ENCODE results near the gene RBM34.
"Not testable (repeated sequence)": the region's sequence is repeated elsewhere in the genome, so short reads cannot be mapped to it uniquely, and the experiment has no call there.

The RBM34 gene

DNA sequence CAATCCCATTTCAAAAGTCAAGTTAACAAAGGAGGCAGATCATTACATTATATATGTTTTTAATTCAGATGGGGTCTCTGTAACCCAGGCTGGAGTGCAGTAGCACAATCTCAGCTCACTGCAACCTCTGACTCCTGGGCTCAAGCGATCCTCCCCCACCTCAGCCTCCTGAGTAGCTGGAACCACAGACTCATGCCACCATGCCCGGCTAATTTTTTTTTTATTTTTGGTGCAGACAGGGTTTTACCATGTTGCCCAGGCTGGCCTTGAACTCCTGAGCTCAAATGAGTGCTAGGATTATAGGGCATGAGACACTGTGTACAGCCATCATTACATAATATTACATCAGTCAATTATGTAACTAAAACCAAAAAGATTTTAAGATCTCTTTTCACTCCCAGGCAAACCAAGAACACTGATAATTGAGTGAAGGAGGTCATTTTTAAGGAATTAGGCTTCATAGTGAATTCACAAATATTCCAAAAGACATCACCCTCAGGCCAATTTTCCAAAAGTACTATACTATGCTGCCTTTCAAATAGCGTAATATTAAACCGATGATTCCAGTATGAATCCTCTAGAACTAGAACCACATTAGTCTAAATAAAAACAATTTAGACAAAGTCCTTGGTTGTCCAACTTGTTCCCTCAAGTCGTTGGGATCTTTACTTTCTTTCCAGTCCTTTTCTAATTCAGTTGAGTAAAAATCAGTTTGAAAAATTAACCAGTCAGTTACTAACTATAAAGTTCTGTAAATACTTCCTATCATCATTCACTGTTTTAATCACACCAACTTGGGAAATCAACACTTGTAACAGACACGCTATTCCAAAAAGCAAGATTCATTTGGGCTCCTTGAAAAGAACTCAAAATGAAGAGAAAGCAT is 48.5 kb downstream of the RBM34 start:
- no peak for DNase-seq

DNA sequence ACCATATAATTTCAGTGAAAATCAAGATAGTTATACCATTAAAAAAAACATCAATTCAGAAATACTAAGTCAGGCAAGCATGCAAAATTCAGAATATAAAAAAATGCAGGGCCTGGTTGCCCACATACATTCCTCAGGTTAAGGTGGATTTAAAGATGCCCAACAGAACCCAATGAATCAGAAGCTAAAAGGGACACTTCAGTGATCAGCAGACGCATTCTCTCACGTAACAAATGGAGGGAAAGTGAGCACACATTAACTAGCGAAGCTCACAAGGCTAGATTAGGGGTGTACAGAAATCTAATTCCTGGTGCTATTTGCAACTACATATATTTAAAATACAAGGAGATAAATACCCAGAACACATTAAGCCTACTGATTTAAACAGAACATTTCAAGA is 49.9 kb downstream of the RBM34 start:
- no peak for DNase-seq

DNA sequence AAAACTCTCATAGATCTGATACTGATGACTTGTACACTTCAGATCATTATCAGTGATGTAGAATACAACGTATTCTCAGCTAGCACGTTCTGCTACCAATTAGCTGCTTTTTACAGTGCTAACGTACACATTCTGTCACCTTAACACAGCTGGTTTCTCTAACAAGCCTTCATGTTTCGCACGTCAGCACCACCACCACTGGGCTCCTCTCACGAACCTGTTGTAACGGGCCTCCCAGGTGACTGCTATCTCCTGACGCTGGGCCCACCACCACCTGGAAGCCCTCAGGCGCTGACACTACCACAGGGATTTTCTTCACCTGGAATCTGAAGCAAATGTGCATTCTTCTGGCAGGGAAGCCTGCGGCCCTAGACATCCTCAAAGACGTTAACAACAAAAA is 52.2 kb downstream of the RBM34 start:
- DNase-seq = no peak

DNA sequence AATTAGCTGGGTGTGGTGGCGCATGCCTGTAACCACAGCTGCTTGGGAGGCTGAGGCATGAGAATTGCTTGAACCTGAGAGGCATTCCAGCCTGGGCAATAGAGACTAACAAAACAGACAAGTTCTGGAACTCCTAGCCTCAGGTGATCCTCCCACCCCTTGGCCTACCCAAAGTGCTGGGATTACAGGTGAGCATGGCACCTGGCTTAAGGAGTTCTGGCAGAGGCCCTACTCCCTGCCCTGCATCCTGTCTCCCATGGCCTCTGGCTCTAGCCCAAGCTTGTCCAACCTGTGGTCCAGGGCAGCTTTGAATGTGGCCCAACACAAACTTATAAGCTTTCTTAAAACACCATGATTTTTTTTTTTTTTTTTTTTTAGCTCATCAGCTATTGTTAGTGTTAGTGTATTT is 52.9 kb downstream of the RBM34 start:
- no peak for DNase-seq

DNA sequence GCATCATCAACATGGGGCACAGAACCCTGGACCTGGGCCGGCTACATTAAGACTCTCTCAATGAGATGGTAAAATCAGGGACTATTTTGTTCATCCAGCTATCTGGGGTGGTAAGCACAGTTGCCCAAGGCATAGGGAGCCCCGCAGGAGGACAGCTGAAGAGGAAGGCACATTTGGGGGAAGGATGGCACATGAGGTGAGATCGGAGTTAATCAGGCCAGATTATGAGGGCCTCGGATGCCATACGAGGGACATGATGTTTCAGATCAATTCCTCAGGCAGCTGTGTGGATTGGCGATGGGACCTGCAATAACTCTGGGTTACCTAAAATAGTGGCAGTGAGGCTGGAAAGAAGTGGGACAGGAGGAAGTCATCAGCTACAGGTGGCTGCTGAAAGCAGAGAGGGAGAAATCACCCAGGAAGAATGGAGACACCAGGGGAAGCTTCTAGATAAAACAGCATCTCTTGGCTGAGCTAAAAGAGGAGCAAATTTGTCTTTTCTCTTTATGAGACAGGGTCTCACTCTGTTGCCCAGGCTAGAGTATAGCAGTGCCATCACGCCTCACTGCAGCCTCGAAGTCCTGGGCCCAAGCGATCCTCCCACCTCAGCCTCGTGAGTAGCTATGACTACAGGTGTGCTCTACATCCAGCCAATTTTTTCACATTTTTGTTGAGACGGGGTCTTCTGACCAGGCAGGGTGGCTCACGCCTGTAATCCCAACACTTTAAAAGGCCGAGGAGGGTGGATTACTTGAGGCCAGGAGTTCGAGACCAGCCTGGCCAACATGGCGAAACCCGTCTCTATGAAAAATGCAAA is 53.5 kb downstream of the RBM34 start:
- DNase-seq = no peak

DNA sequence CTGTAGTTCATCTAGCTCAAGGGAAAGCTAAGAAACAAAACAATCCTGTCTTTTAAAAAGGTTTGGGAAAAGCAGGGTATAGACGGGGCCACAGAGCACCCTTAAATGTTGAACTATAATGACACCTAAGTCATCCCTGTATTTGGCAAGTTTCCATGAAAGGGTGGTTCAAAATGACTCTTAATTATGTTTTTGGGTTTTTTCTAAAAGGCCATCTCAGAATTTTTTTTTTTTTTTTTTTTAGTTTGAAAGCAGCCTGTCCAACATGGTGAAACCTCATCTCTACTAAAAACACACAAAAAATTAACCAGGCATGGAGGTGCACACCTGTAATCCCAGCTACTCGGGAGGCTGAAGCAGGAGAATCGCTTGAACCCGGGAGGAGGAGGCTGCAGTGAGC is 54.6 kb downstream of the RBM34 start:
- DNase-seq = no peak

DNA sequence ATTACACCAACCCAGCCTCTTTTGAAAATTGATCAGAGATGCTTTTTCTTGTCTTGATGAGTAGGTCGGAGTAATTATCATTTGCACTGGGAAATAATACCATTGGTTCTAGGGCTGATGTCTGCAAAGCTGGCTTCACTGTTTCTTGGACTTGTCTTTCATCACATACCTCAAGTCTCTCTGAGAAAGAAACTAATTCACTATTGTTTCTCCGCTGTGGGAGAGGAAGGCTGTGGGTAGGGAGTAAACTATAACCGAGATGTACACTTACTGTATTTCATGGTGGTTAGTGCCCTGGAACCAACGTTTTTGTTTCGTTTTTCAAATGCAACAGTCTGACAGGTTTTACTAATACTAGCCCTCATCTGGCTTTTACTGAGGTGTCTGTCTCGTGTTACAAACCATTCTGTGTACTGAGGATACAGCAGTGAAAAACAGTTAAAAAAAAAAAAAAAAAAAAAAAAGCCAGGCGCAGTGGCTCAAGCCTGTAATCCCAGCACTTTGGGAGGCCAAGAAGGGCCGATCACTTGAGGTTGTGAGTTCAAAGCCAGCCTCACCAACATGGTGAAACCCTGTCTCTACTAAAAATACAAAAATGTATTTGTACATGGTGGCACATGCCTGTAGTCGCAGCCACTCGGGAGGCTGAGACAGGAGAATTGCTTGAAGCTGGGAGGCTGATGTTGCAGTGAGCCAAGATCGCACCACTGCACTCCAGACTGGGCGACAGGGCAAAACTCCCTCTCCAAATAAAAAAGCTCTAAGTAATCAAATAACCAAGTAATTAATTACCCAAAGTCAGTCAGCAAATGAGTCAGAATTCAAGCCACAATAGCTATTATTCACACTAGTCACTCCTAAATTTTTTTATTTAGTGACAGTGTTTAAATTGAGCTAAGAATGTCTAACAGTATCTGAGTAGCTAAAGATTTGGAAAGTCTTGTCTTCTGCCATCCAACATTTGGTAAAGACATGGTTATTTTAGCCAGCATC is 55.7 kb downstream of the RBM34 start:
- peak; percentile 57 for DNase-seq

DNA sequence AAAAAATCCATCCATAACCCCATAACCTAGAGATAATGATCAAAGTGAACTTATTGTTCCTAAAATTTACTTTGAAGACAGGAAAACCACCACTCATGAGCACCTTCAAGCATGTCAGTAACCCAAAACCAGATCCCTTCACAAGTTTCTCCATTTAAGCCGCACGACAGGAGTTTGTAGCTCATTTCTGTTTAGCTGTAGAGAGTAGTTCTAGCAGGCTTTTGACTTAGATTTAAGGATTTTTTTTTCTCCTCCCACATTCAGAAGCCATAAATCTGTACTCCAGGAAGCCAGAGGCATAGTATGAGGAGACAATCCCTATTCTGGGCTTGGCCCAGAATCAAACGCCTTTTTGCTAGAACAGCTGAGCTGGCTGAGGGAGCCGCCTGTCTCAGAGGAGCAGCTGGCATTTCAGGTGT is 58.0 kb downstream of the RBM34 start:
- DNase-seq = peak; percentile 55

DNA sequence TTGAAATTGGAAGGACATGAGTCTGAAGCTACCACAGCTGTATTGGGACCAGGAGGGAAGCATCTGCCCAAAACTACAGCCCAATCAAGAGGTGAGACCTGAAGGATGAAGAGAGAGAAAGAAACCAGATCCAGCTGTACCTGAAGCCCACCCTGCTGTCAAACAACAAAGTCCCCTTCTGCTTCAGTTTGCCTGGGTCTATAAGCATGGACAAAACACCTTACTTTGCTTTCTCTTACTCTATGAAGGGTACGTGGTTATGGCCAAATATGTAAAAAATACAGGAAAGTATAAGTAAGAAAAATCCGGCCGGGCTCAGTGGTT is 58.8 kb downstream of the RBM34 start:
- DNase-seq = no peak

DNA sequence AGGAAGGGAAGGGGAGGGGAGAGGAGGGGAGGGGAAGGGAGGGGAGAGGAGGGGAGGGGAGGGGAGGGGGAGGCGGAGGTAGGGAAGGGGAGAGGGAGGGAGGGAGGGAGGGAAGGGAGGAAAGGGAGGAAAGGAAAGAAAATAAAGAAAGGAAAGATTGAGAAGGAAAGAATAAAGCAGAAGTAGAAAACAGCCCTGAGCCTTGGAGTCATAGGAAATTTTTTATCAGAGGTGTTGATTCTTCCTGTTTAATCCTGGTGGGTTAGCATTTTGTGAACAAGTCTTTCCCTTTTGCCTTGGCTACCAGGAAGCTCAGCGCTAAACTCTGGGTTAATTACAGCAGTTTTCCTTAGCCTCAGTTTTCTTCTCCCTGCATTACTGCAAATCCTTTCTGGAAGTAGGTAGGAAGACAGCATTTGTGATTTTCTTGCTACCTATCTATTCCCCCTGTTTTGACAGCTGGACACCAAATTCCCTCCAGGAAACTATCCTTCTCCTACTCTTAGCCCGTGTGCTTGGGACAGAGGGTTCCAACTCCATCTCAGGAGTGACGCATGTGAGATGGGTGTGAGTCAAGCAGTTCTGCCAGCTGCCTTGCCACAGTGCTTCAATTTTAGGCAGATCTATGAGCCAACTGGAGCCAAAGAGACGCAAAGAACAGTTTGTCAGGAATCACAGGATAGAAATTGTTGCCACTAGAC is 59.3 kb downstream of the RBM34 start:
- DNase-seq = no peak

DNA sequence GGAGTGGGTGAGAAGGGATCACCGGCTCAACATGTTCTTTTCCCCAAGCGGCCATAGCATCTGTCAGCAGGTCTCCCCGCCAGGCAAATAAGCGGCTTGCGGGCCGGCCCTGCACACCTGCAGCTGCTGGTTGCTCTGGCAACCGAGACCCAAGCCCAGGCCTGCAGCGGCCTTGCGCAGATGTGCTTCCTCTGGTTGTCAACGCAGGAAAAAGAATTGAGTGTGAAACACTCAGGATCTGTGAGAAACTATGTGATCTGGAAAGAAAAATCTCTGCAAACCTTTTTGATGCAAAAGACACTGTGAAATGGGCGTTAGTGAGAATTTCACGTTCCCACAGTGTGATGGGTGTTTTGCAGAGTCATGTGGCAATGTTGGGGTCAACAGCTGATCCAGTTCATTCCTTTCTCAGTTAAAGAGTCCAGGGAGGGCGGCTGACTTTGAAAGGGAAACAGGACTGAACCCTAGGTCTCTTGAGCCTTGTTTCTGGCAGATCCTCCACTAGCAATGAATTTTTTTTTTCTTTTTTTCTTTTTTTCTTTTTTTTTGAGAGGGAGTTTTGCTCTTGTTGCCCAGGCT is 60.8 kb downstream of the RBM34 start:
- DNase-seq = no peak

DNA sequence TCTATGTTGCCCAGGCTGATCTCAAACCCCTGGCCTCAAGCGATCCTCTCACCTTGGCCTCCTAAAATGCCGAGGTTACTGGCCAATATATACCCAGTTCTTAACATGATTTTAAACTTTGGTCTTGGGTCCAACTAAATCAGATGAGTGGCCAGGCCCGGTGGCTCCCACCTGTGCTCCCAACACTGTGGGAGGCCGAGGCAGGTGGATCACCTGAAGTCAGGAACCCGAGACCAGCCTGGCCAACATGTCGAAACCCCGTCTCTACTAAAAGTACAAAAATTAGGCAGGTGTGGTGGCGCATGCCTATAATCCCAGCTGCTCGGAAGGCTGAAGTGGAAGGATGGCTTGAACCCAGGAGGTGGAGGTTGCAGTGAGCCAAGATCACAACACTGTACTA is 62.1 kb downstream of the RBM34 start:
- DNase-seq = no peak

DNA sequence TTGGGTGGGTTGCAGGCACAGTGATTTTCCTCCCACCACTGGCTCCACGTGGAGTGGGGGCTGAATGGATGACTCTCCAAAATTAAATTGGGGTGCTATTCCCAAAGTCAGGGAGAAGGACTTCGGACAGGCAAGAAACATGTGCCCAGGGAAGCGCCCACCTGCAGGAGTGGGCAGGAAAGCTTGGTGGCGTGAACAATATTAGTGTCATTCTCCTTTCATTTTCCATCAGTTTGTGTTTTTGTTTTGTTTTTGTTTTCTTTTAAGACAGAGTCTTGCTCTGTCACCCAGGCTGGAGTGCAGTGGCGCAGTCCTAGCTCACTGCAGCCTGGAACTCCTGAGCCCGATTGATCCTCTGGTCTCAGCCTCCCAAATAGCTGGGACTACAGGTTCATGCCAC is 62.5 kb downstream of the RBM34 start:
- no peak for DNase-seq

DNA sequence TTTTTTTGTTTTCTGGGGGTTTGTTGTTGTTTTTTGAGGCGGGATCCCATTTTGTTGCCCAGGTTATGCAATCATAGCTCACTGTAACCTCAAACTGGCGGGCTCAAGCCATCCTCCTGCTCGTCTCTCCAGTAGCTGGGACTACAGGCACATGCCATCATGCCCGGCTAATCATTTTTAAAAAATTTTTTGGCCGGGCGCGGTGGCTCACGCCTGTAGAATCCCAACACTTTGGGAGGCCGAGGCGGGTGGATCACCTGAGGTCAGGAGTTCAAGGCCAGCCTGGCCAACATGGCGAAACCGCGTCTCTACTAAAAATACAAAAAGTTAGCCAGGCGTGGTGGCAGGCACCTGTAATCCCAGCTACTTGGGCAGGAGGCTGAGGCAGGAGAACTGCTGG is 63.5 kb downstream of the RBM34 start:
- not testable (repeated sequence) for DNase-seq

DNA sequence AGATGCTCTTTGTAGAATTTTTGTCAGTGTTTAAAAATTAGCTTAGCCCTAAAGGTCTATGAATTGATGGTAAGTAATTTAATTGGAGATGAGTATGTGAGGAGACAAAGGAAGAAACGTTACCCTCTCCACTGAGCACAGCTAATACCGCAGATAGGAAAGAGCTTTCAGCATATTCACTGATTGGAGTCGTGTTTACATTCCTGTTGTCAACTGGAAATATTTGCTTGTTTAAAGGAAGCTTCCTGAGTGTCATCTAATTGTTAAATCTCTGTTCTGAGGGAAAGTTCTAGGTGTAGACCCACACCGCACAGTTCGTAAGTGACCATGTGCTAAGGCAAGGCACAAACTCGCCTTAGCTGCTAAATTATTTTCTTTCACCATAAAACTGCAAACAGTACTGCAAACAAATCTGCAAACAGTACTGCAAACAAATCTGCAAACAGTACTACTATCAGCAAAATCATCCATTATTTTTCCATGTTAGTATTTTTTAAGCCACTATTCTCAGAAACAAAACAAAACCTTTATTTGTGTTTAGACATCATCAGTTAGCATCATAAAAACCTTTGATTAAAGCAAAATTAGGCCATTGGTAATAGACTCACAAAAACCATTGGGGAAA is 65.0 kb downstream of the RBM34 start:
- no peak for DNase-seq

DNA sequence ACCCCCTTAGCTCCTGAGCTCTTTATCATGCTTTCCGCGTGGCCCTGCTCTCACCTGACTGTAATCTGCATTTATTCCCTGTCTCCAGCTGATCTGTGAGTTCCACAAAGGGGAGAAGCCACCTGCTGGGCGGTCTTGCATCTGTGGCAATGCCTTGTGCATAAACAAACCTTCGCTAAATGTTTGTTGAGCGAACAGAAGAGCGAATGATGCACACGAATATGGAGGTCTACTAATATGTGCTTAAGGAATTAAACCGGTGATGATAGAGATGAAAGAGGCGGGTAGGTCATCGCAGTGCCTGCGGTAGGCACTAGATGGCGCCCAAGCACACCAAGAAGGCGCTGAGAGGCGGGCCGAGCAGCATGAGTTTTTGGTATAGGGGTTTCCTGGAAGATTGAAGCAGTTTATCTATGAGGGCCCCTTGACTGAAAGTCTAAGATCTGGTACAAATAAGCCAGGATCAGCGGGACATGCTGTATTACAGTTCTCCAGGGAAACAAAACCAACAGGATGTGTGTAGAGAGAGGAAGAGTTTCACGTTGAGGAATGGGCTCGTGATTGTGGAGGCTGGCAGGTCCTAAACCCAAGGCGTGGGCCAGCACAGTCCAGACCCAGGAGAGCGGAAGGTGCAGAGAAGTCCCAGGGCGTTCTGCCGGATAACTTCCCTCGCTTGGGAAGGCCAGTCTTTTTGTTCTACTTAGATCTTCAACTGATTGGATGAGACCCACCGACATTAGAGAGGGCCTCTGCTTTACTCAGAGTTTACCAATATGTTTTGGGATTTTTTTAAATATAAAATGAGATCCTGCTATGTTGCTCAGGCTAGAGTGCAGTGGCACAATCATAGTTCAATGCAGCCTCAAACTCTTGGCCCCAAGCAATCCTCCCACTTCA is 67.1 kb downstream of the RBM34 start:
- peak; percentile 82 for DNase-seq

DNA sequence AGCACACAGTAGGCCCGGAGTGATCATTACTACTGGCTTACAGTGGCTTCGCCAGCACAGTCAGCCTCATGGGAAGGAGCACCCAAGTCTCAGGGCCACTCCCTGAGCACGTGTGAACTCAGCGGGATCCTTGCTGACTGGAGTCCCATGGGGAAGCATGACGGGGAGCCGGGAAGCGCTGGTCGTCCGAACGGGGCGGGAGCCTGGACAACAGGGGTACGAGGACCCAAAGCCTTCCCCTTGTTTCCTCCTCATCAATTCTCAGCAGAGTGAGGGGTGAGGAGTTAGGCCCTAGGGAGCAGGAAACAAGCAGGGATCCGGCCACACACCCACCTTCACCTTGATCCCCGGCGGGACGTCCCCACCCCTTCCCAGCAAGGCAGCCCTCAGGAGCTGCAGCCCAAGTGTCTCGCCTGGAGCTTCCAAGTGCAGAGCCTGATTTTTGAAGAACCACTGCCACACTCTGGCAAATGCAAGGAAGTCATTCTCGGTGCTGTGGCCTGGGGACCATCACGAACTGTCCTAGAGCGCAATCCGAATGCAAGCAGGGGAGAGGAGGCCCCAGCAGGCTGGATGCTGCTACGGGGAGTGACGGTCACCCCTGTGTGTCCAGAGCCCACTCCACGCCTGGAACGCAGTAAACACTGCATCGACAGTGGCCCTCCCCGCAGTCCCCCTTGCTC is 67.9 kb downstream of the RBM34 start:
- DNase-seq = no peak

DNA sequence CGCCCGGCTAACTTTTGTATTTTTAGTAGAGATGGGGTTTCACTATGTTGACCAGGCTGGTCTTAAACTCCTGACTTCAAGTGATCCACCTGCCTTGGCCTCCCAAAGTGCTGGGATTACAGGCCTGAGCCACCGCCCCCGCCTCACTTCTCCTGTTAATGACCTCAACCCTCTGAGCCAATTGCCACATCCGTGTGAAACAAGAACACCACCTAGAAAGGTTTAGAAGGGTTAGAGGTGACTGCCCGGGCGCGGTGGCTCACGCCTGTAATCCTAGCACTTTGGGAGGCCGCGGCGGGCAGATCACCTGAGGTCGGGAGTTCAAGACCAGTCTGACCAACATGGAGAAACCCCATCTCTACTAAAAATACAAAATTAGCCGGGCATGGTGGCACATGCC is 68.6 kb downstream of the RBM34 start:
- not testable (repeated sequence) for DNase-seq

DNA sequence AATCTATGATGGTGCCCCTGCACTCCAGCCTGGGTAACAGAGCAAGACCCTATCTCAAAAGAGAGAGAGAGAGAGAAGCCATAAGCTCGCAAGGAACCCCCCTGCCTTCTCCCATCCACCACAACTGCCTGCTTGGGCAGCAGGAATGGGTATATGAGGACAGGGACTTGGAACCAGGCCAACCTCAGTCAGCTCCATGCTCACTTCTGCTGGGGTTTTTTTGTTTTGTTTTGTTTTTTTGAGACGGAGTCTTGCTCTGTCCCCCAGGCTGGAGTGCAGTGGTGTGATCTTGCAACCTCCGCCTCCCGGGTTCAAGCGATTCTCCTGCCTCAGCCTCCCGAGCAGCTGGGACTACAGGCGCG is 69.0 kb downstream of the RBM34 start:
- DNase-seq = not testable (repeated sequence)
